ENCODE results near the gene NFIA. TPM values are rescaled to one million over a fixed set of nuclear protein-coding genes. Genes with fewer than 3 reads are reported as not detected.
A peak's percentile ranks its signal among the peaks of the same experiment; 100 is the strongest.

The NFIA gene
- total RNA-seq, 4 donors from 2014 or later = 27.9 to 79.9 (median 36.7) TPM

DNA sequence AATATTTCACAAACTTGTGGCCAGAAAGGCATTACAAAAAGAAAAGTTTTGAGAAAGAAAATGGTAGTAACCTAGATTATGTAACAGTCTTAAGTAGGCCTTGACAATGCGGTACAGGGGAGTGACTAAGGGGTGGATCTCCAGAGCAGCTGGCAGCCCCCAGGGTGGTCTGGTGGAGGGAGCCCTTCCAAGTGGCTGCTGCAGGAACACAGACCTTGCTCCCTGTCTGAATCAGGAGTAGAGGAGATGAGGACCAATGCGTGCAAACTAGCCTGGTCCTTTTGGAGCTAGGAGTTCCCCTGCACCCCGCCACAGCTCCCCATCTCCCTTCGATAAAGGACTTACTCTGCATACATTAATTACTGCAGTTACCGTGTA lies 189.0 kb downstream of the NFIA start:
- 81 to 96% methylated on average over 5 of the region's 5 CpGs for WGBS, 2 donors
- DNase-seq = no peak

DNA sequence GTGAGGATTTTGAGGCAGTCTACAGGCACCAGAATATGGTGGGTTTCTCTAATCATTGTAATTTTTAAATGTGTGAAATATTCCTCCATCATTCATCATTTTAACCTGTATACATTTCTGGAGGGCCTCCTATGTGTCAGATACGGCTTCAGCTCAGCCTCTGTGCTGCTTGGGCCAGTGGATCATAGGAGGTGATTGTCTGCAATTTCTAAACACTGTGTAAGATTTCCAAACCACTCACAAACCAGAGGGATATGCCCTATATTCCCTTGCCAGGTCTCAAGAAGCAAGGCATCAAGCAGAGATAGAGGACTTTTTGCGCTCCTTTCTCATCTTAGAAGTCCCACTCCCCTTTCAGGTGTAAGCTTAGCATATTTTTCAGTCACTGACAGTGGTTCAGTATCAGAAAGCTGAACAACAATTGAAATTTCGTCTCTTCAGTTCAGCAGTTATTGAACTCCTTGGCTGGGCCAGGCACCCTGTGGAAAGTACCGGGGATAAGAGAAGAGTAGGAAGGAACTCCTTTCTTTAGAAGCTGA lies 190.9 kb downstream of the NFIA start:
- peaks cover 2 to 13% (median 4%) of the 10 kb centered on the region in 3 donors for H3K4me1 ChIP-seq
- peak overlapping the region in 3 of 4 donors; percentile 17 to 69 (median 68) for H3K27ac ChIP-seq
- no peaks in the 10 kb centered on the region for H3K27me3 ChIP-seq
- H3K4me3 ChIP-seq = no peak overlapping the region
- WGBS, 2 donors = 79 to 81% methylated on average over 4 of the region's 4 CpGs
- no peaks in the 10 kb centered on the region for H3K9me3 ChIP-seq
- TF ChIP-seq, protein P1, sequence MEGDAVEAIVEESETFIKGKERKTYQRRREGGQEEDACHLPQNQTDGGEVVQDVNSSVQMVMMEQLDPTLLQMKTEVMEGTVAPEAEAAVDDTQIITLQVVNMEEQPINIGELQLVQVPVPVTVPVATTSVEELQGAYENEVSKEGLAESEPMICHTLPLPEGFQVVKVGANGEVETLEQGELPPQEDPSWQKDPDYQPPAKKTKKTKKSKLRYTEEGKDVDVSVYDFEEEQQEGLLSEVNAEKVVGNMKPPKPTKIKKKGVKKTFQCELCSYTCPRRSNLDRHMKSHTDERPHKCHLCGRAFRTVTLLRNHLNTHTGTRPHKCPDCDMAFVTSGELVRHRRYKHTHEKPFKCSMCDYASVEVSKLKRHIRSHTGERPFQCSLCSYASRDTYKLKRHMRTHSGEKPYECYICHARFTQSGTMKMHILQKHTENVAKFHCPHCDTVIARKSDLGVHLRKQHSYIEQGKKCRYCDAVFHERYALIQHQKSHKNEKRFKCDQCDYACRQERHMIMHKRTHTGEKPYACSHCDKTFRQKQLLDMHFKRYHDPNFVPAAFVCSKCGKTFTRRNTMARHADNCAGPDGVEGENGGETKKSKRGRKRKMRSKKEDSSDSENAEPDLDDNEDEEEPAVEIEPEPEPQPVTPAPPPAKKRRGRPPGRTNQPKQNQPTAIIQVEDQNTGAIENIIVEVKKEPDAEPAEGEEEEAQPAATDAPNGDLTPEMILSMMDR (IDR thresholded peaks at IDR 0.05) = no peak
- no peak for TF ChIP-seq POLR2A (IDR thresholded peaks at IDR 0.05)
- intact Hi-C loops (cut with DNase I) = no loop called here
- no peaks in the 10 kb centered on the region for H3K36me3 ChIP-seq
- no peak for DNase-seq

More for the DNA sequence above, 189.0 kb downstream of the NFIA start:
- no peaks in the 10 kb centered on the region for H3K27me3 ChIP-seq
- H3K4me1 ChIP-seq = peaks cover 2 to 12% (median 4%) of the 10 kb centered on the region in 3 donors
- intact Hi-C loops (cut with DNase I) = no loop called here
- TF ChIP-seq, protein P1 (IDR thresholded peaks at IDR 0.05) = no peak
- no peak for TF ChIP-seq POLR2A (IDR thresholded peaks at IDR 0.05)
- no peaks in the 10 kb centered on the region for H3K36me3 ChIP-seq
- no peak overlapping the region for H3K27ac ChIP-seq
- no peaks in the 10 kb centered on the region for H3K9me3 ChIP-seq
- no peak overlapping the region for H3K4me3 ChIP-seq

DNA sequence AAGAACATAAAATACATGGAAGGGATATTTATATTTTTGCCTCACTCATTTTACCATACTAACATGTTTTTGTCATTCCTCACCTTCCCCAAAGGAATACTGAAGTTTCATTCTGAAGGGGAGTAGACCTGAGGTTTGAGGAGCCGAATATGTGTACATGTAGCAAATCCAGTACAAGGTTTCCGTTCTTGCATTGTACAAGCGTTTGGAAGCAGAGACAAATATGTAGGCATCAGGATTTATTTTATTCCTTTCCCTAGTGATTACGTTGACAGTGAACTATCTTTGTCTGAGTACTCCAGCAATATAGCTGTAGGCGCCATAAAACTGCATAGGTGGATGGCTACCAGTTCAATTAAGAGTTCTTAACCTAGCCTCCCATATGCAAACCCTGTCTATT lies 191.5 kb downstream of the NFIA start:
- 78 to 85% methylated on average over 5 of the region's 5 CpGs for WGBS, 2 donors
- H3K27me3 ChIP-seq = no peaks in the 10 kb centered on the region
- peaks cover 0 to 18% (median 0%) of the 10 kb centered on the region in 3 donors for H3K4me1 ChIP-seq
- no peak overlapping the region for H3K4me3 ChIP-seq
- peak overlapping the region in 3 of 4 donors; percentile 17 to 69 (median 68) for H3K27ac ChIP-seq
- intact Hi-C loops (cut with DNase I) = no loop called here
- no peaks in the 10 kb centered on the region for H3K9me3 ChIP-seq
- TF ChIP-seq, protein P1 (IDR thresholded peaks at IDR 0.05) = no peak
- no peak for TF ChIP-seq POLR2A (IDR thresholded peaks at IDR 0.05)
- no peaks in the 10 kb centered on the region for H3K36me3 ChIP-seq
- no peak for DNase-seq

DNA sequence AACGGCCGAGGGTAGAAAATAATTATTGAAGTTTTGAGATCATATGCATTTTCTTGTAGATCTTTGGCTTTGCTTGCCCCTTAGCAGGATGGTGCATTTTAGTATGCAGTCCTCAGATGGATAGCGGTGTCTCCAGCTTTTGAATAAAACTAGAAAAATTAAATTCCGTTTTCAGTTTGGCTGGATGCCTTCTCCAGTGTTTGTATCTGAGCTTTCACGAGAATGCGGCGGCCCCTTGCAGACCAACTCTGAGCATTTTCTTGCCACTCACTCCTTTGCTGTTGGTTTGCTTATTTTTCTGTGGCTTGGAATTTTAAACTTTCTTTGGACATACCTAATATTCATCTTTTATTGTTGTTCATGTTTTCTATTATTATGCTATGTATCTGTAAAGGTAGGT lies 192.6 kb downstream of the NFIA start:
- Histone ChIP-seq H3K27ac (peak overlapping the region in 2 of 4 donors; percentile 14 to 68), H3K36me3 (no peaks in the 10 kb centered on the region), H3K9me3 (no peaks in the 10 kb centered on the region), H3K4me1 (peaks cover 0 to 27% (median 0%) of the 10 kb centered on the region in 3 donors), H3K4me3 (peak overlapping the region in 1 of 4 donors; percentile 10), H3K27me3 (no peaks in the 10 kb centered on the region)
- 72 to 89% methylated on average over 7 of the region's 7 CpGs for WGBS, 2 donors
- intact Hi-C loops (cut with DNase I) = no loop called here
- TF ChIP-seq, protein P1 (IDR thresholded peaks at IDR 0.05) = no peak
- no peak for TF ChIP-seq POLR2A (IDR thresholded peaks at IDR 0.05)
- no peak for DNase-seq

DNA sequence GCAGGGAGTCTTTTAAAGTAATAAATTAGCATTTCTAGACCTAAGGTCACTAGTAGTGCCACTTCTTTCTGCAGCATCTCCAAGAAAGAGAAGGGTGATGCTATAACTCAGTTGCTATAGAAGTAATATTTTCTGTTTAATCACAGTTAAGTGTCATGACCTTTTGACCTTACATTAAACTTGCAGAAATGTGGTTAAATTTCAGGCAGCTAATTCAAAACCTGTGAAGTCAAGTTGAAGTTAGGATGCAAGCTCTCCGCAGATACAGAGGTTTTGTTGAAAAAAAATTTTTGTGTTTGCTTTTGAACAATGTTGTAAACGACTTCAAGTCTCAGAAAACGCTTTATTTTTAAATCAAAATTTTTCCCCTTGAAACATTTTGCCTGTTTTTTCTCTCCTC lies 193.9 kb downstream of the NFIA start:
- Histone ChIP-seq H3K4me1 (peaks cover 0 to 29% (median 0%) of the 10 kb centered on the region in 3 donors), H3K36me3 (peaks cover 0 to 6% (median 0%) of the 10 kb centered on the region in 3 donors), H3K27ac (peak overlapping the region in 2 of 4 donors; percentile 19 to 68), H3K27me3 (no peaks in the 10 kb centered on the region), H3K9me3 (no peaks in the 10 kb centered on the region), H3K4me3 (peak overlapping the region in 1 of 4 donors; percentile 20)
- TF ChIP-seq, protein P1 (IDR thresholded peaks at IDR 0.05) = no peak
- TF ChIP-seq POLR2A (IDR thresholded peaks at IDR 0.05) = no peak
- 70 to 80% methylated on average over 3 of the region's 3 CpGs for WGBS, 2 donors
- DNase-seq = no peak
- intact Hi-C loops (cut with DNase I) = no loop called here

Measured in esophagus squamous epithelium (tissue), 5 donors.